ENCODE data around the gene RASEF.

The RASEF gene

DNA sequence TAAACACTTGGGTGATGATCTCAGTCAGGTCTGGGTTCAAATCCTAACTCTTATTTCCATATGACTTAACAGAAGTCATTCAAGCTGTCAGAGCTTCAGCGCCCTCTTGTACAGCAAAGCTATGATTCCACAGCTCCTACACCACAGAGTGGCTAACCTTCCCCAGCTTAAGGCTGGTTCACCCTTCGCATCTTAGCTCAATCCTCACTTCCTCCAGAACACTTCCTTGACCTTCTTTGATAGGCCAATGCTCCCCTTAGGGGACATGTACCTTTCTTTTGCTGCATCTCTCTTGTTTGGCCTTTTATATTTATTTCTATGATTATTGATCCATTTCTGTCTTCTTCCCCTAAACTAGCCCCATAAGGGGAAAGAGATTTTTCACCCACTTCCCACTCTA lies 57.0 kb downstream of the RASEF start:
- TF ChIP-seq, protein P1, sequence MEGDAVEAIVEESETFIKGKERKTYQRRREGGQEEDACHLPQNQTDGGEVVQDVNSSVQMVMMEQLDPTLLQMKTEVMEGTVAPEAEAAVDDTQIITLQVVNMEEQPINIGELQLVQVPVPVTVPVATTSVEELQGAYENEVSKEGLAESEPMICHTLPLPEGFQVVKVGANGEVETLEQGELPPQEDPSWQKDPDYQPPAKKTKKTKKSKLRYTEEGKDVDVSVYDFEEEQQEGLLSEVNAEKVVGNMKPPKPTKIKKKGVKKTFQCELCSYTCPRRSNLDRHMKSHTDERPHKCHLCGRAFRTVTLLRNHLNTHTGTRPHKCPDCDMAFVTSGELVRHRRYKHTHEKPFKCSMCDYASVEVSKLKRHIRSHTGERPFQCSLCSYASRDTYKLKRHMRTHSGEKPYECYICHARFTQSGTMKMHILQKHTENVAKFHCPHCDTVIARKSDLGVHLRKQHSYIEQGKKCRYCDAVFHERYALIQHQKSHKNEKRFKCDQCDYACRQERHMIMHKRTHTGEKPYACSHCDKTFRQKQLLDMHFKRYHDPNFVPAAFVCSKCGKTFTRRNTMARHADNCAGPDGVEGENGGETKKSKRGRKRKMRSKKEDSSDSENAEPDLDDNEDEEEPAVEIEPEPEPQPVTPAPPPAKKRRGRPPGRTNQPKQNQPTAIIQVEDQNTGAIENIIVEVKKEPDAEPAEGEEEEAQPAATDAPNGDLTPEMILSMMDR (conservative IDR thresholded peaks at IDR 0.05; ENCODE audit: low read length) = no peak

DNA sequence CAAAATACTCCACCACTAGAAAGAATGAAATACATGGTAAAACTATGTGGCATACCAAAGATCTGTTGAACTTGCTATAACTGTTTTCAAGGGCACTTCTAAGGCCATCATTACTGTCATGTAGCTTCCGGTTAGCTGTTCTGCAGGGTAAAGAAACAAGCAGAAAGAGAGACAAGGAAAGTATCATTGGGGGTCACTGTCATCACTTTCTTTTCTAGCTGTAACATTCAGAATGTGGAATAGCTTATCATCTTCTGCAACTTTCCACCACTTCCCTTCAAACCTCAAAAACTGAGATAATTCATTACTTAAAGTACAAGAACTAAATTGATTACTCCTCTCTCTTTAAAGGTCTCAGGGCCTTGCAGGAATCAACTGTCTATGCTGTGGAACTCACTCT lies 57.6 kb downstream of the RASEF start:
- TF ChIP-seq, protein P1 (conservative IDR thresholded peaks at IDR 0.05; ENCODE audit: low read length) = no peak
- no peak overlapping the region for H3K4me3 ChIP-seq (ENCODE audit: low read length)
- no peak for DNase-seq (ENCODE audit: low read depth)

More for the DNA sequence above, 57.0 kb downstream of the RASEF start:
- DNase-seq (ENCODE audit: low read depth) = no peak
- H3K4me3 ChIP-seq (ENCODE audit: low read length) = no peak overlapping the region

DNA sequence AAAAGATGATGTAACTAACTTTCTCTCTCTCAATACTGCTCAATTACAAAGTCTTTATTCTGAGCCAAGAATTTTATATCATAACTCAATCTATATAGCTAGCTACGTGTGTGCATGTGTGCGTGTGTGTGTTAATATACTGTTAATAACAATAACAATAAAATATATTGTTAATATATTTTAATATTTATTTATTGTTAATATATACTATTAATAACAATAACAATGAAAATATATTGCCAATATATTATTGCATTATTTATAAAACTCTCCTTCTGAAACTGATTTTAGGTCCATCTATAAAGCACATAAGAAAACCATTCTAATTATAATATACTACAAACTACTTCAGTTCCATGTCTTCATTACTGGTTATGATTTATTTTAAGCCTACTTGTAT lies 60.6 kb downstream of the RASEF start:
- DNase-seq (ENCODE audit: low read depth) = no peak
- H3K4me3 ChIP-seq (ENCODE audit: low read length) = no peak overlapping the region
- TF ChIP-seq, protein P1 (conservative IDR thresholded peaks at IDR 0.05; ENCODE audit: low read length) = no peak

DNA sequence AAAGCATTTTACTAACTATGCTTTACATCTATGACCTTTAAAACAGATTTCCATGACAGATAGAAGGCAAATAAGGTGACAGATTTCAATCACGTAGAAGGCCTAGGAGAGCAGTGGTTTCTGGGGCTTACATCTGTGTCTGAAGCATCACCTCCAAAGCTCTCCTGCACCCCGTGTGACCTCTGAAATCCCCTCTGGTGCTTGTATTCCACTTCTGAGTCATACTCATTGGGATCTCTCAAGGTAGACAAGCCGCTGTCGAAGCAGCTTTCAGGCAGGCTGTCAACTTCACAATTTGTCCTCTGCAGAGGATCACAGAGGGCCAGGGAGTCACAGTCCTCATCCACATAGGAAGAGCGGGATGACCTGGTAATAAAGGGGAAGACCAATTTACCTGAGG lies 62.2 kb downstream of the RASEF start:
- no peak for DNase-seq (ENCODE audit: low read depth)
- no peak overlapping the region for H3K4me3 ChIP-seq (ENCODE audit: low read length)
- TF ChIP-seq, protein P1 (conservative IDR thresholded peaks at IDR 0.05; ENCODE audit: low read length) = no peak

DNA sequence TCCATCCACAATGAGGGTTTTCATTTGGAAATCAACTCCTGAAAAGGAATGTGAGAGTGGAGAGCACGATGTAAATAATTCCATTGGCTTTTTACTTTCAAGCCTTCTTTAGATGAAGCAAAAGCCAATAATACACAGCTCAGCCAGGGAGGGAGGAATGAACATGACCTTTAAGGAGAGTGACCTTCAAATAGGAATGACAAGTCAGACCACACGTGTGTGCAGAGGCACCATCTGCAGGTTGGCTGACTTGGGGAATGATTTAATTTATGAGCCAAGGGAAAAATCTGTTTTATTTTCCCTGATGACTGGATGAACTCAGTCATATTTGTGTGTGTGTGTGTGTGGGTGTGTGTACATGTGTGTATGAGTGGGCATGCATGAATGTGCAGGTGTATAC lies 64.5 kb downstream of the RASEF start:
- TF ChIP-seq, protein P1 (conservative IDR thresholded peaks at IDR 0.05; ENCODE audit: low read length) = no peak
- no peak for DNase-seq (ENCODE audit: low read depth)
- no peak overlapping the region for H3K4me3 ChIP-seq (ENCODE audit: low read length)

DNA sequence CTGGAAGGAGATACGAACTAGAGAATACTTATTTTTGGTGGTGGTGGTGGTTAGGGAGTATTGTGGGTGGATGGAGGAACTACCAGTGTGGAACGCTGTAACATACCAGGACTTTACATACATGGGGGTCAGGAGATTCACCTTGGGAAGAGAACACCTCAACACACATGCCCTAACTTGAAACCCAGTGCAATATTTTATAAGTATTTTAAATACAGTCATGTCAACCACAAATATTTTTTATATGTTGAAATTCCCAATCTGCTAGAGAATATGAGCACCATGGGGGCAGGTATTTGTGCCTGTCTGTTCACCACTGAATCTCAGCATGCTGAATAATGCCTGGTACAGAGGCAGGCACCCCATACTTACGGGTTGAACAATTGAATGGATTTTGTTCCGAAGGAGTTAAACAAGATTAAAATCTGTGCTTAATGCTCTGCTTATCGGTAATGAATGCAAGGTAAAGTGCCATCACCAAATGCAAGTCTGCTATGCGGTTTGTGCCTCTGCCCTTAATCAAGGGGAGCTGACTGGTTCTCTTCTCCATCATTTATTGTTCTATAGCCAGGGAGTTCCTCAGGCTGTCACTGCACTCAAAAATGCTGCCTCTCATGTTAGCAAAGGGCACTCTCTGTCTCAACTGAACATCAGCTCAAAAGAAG lies 65.3 kb downstream of the RASEF start:
- H3K4me3 ChIP-seq (ENCODE audit: low read length) = no peak overlapping the region
- TF ChIP-seq, protein P1 (conservative IDR thresholded peaks at IDR 0.05; ENCODE audit: low read length) = no peak
- no peak for DNase-seq (ENCODE audit: low read depth)

DNA sequence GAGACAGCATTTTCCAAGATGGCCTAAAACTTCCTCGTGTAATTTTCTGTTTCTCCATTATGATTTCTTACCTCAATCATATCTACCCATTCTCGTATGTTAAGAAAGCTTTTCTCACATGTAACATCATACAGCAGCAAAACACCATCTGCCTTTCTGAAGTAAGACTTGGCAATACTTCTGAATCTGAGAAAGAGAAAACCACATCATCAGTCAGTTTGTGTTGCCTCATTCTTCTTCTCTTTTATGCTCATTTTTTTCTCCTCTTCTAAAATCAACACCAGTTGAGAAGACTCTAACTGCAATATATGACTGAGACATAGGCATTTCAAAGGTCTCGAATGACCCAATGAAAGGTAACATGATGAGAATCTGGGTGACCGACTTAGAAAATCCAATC lies 66.0 kb downstream of the RASEF start:
- no peak overlapping the region for H3K4me3 ChIP-seq (ENCODE audit: low read length)
- TF ChIP-seq, protein P1 (conservative IDR thresholded peaks at IDR 0.05; ENCODE audit: low read length) = no peak
- DNase-seq (ENCODE audit: low read depth) = peak; percentile 60

All from AG10803 (cell line).